Urinary bladder (tissue), 4 donors: ENCODE data around the gene ZNF70. TPM values are rescaled to one million over a fixed set of nuclear protein-coding genes. Genes with fewer than 3 reads are reported as not detected.
A peak's percentile ranks its signal among the peaks of the same experiment; 100 is the strongest.

ENCODE experiments used
- DNase-seq: peaks from one replicate; pipeline ENCODE4 v3.0.0-alpha.2; 2015; ENCODE audit errors: extremely low spot score
- H3K27ac ChIP-seq: one replicate; pipeline ENCODE4 v1.5.1; 2013; ENCODE audit warnings: low read depth, mild to moderate bottlenecking, moderate library complexity
- H3K36me3 ChIP-seq: one replicate; pipeline ENCODE4 v1.6.1; 2013; ENCODE audit warnings: mild to moderate bottlenecking, moderate library complexity; ENCODE audit not compliant: insufficient read depth
- H3K4me1 ChIP-seq: one replicate; pipeline ENCODE4 v1.6.1; 2013; ENCODE audit warnings: mild to moderate bottlenecking, moderate library complexity; ENCODE audit not compliant: insufficient read depth
- H3K4me3 ChIP-seq: one replicate; pipeline ENCODE4 v1.5.1; 2013; ENCODE audit warnings: low read depth, low read length
- WGBS: extraction: QIAGEN DNeasy Blood & Tissue Kit; methylation state at CpG from one replicate; pipeline ENCODE4 v1.1.7; 2013; 5-methylcytosine and 5-hydroxymethylcytosine counted together
- polyA plus RNA-seq: library from polyadenylated mRNA; stranded (reverse); fragments of 200-250 nt; gene quantifications from one replicate; pipeline ENCODE4 v1.2.3, GENCODE V29; 2013
- total RNA-seq: library from RNA; depleted of rRNA; stranded (reverse); fragments of >200 nt; gene quantifications from one replicate; pipeline ENCODE4 v1.2.3, GENCODE V29; 2014
- donor health status: healthy with polysubstance abuse.
- donor health status: healthy.

ZNF70 gene
- total and polyA plus RNA-seq, 2 donors = 1.6 to 9.9 TPM

DNA sequence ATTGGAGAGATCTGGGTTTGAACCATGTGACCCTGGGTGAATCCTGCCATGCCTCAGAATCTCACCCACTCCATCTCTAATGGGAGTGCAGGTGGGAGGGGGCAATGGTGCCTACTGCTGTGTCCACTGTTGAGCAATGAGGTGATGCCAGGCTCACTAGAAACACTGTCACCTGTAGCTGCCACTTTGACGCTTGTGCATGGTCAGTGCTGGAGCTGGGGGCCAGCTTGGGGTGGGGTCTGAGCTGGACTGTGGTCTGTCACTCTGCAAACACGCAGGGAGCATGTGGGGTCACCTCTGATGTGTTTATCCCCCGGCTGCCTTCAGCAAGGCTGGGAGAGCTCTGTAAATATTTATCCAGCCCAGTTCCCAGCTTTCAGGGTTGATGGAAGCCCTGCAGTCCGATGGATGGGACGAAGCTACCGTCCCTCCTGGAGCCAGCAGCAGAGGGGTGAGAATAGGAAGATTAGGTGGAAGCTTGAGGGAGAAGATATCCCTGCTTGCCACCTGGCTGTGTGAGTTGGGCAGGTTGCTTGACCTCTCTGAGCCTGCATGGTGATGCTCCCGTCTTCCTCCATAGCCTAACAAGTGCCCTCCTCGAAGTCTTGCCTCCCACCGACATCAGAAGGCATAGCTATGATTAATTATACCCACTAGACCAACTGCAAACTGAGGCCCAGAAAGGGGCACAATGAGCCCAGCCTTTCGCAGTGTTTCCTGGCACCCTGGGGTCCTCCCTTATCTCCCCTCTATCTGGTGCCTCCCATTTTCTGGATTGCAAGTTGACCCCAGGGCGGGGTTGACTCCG is 23.4 kb upstream of the ZNF70 start:
- 50% methylated on average over 12 of the region's 12 CpGs for WGBS
- no peaks in the 10 kb centered on the region for H3K36me3 ChIP-seq
- no peak for DNase-seq
- no peaks in the 10 kb centered on the region for H3K4me1 ChIP-seq
- H3K4me3 ChIP-seq = no peak overlapping the region
- no peak overlapping the region for H3K27ac ChIP-seq

DNA sequence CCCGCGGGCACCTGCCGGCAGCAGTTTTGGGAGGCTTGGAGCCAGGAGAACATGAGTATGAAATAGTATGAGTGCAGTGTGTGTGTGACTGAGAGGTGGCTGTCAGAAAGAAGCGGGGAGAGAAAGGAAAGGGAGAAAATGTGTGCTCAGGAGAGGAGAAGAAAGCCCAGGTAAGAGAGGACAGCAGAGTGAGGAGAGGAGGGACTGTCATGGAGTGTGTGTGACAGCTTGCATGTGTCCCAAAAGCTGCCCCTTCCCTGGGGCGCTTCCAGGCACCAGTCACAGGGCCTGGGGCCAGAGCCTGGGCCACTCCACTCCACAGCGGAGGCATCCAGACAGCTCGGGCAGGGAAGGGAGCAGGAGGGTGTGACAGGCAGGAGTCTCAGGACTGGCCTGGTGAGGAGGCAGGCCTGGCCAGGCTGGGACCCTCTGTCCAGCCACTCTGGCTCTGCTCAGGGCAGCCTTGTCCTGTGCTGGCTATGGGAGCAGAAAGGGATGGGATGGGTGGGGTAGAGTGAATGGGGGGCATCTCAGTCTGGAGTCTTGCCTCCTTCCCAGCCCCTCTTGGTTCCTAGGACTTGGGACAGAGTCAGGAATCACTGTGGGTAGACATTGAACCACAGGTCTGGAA is 22.7 kb upstream of the ZNF70 start:
- no peak overlapping the region for H3K4me3 ChIP-seq
- no peak overlapping the region for H3K27ac ChIP-seq
- no peak for DNase-seq
- H3K4me1 ChIP-seq = no peaks in the 10 kb centered on the region
- no peaks in the 10 kb centered on the region for H3K36me3 ChIP-seq
- WGBS = 64% methylated on average over 7 of the region's 7 CpGs

DNA sequence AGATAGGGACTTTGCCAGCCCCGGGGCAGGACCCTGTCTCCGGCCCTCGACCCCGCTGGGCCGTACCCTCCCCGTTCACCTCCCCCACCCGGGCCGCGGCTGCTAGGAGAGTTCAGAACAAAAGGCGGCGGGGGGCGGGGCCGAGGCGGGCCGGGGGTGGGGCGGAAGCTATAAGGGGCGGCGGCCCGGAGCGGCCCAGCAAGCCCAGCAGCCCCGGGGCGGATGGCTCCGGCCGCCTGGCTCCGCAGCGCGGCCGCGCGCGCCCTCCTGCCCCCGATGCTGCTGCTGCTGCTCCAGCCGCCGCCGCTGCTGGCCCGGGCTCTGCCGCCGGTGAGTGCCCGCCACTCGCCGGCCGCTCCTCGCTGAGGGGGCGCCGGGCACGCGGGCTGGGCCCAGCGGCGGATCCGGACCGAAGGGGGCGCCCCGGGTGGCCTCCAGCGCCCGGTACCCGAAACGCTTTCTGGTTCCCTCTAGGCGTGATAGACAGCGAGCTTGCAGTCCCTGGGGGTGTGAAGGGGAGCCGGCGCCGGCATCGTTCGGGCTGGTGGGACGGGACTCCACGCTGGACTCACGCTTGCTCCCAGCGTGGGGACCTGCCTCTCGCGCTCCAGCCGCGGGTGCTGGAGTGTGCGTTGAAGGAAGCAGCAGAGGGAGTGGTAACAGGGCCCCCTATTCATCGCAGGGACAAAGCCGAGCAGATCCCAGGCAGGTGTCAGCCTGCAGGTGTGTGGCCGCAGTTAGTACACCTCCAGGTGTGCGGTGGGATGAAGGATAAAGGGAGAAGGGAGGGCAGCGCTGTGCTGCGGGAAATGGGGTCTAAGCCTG is 21.9 kb upstream of the ZNF70 start, which contains the start of gene MMP11:
Gene MMP11 (plus strand): TSS at position 201 of the 825 bp plus-strand sequence. CDS start 22 bp downstream, at position 223.
- Histone ChIP-seq H3K27ac (no peak within 1 kb of the TSS), H3K4me3 (peak within 1 kb of the TSS; percentile 47), H3K36me3 (no peaks in the 10 kb centered on the region), H3K4me1 (no peaks in the 10 kb centered on the region)
- 4% methylated on average over 79 of the region's 79 CpGs for WGBS
- DNase-seq = no peak

DNA sequence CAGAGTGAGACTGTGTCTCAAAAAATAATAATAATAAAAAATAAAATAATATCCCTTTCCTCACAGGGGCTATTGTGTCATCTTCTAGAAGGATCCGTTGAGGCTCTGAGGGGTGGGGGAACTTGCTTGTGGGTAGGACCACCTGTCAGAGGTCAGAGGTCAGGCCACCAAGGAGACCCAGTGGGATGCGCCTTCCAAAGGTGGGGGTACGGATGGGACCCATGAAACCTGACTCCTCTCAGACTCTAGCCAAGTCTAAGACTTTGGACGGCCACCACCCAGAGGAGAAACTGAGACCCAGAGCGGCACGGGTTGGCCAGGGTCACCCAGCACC is 21.4 kb upstream of the ZNF70 start:
- no peak overlapping the region for H3K27ac ChIP-seq
- no peak for DNase-seq
- H3K36me3 ChIP-seq = no peaks in the 10 kb centered on the region
- peak overlapping the region; percentile 47 for H3K4me3 ChIP-seq
- no peaks in the 10 kb centered on the region for H3K4me1 ChIP-seq
- 12% methylated on average over 6 of the region's 6 CpGs for WGBS

DNA sequence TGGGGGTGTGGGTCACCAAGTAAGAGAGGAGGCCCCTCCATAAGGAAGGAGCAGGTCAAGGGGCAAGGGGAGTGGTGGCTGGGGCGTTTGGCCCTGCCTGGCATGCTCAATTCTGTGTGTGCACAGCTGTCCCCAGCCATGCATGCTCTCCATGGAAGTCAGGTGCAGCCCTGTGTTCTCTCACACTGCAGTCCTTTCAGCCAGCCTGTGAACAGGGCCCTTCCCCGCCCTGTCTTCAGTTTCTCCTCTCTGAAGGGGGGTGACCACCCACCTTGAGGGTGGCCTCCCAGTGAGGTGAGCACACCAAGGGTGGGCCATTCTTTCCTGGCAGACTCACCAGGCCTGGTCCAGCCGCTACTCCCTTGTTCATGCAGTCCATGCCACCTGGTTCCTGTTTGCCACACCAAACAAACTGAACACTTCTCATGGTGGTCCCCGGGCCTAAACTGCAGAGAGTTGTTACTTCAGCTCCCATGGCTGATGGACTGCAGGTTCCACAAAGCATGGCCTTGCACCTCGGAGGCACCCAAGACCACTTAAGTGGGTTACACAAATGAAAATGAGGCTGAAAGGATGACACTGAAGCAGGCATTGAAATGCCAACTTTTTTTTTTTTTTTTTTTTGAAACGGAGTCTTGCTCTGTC is 18.5 kb upstream of the ZNF70 start:
- H3K4me1 ChIP-seq = no peaks in the 10 kb centered on the region
- no peak overlapping the region for H3K4me3 ChIP-seq
- no peak overlapping the region for H3K27ac ChIP-seq
- no peaks in the 10 kb centered on the region for H3K36me3 ChIP-seq
- no peak for DNase-seq
- WGBS = 70% methylated on average over 6 of the region's 6 CpGs

DNA sequence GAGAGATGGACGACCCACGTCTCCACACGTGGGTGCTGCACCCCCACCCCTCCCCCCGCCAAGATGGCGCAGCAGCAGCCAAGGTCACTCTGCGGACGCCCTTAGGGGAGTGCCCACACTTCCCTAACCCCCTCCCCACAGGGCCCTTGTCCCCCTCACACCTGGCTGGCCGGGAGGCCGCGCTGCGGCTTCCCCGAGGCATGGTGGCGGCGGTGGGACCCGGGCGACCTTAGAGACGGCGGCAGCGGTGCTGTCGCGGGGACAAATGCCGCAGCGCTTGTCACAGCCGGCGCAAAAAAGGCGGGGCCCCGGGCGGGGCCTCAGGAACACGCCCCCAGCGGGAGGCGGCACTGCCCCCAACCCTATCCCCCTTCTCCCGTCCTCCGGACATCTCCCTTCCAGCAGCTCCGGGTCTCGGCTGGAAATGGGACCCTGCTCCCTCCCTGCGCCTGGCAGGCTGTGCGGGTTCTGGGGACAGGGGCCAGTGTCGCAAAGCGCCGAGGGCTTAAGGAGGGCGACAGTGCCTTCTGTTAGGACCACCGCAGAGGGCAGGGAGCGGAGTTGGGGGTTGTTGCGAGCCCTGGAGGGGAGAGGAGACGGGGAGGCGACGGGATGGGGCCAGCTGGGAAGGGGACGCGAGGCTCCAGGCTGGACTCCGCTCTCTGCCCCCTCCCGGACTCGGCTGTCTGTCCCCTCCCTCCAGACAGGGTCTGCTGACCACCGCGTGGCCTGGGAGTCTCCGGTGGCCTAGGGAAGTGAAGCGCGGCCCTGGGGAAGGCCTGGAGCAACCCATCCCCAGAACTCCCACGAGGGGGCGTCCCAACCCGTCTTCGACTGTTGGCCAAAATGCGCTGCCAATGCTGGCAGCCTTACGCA is 17.0 kb upstream of the ZNF70 start, which contains the start of gene CHCHD10:
Gene CHCHD10 (minus strand): TSS at position 300 of the 876 bp plus-strand sequence. CDS start 98 bp downstream, at position 202.
- DNase-seq = no peak
- peak within 1 kb of the TSS; percentile 53 for H3K4me3 ChIP-seq
- no peaks in the 10 kb centered on the region for H3K36me3 ChIP-seq
- WGBS = 1% methylated on average over 63 of the region's 63 CpGs
- no peaks in the 10 kb centered on the region for H3K4me1 ChIP-seq
- no peak within 1 kb of the TSS for H3K27ac ChIP-seq

DNA sequence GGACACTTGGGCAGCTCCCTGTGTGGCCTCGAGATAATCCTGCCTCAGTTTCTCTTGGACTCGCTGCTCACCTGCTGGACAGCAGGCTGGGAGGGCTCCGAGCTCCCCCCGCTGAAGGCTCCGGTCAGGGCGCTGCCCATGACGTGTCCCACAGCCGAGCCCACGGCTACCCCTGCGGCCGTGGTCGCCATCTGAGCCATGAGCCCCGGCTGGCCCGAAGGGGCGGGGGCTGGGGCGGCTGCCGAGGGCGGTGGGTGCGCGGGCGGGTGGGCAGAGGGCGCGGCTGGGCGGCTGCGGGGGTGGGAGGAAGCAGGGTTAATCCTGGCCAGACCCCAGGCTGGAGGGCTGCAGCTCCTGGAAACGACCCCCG is 16.4 kb upstream of the ZNF70 start:
- 8% methylated on average over 27 of the region's 27 CpGs for WGBS
- no peak overlapping the region for H3K27ac ChIP-seq

GRCh38 chr22:23764899-23765881 is 14.3 kb upstream of the ZNF70 start:
- no peak for DNase-seq
- H3K27ac ChIP-seq = no peak overlapping the region
- H3K36me3 ChIP-seq = no peaks in the 10 kb centered on the region
- no peak overlapping the region for H3K4me3 ChIP-seq
- WGBS = 92% methylated on average over 9 of the region's 9 CpGs
- no peaks in the 10 kb centered on the region for H3K4me1 ChIP-seq

More for the DNA sequence above, 16.4 kb upstream of the ZNF70 start:
- Histone ChIP-seq H3K4me1 (no peaks in the 10 kb centered on the region), H3K36me3 (no peaks in the 10 kb centered on the region), H3K4me3 (peak overlapping the region; percentile 53)
- no peak for DNase-seq

GRCh38 chr22:23763954-23764353 is 13.0 kb upstream of the ZNF70 start:
- 64% methylated on average over 7 of the region's 7 CpGs for WGBS
- Histone ChIP-seq H3K4me1 (no peaks in the 10 kb centered on the region), H3K4me3 (no peak overlapping the region), H3K27ac (no peak overlapping the region), H3K36me3 (no peaks in the 10 kb centered on the region)
- DNase-seq = no peak

DNA sequence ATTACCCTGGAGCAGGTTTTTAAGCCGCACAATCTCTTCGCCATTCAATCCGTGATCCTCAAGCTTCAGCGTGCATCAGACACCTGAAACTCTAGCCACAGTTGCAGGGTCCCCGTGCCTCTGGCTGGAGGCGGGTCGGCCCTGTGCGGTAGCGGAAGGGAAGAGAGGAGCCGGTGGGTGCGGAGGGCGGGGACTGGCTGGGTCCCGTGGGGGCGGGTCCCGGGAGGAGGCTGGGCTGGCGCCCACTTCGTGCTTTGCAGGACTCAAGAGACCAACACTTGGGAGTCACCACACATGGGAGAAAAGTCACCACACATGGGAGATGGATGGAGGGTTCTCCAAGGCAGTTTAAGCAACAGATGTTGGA is 12.7 kb upstream of the ZNF70 start:
- no peaks in the 10 kb centered on the region for H3K36me3 ChIP-seq
- DNase-seq = no peak
- H3K4me1 ChIP-seq = no peaks in the 10 kb centered on the region
- no peak overlapping the region for H3K27ac ChIP-seq
- WGBS = 11% methylated on average over 17 of the region's 17 CpGs
- no peak overlapping the region for H3K4me3 ChIP-seq

- no peaks in the 10 kb centered on the region for H3K4me1 ChIP-seq
- WGBS = 27% methylated on average over 23 of the region's 23 CpGs
- no peaks in the 10 kb centered on the region for H3K36me3 ChIP-seq
- DNase-seq = no peak
- H3K27ac ChIP-seq = no peak within 1 kb of the TSS
- no peak within 1 kb of the TSS for H3K4me3 ChIP-seq
These were observed 12.1 kb upstream of the ZNF70 start, which contains the start of gene C22orf15 for GRCh38 chr22:23762842-23763578. TSS of gene C22orf15 (plus strand) at chr22:23762990. CDS start at chr22:23763307, 317 bp downstream.
